Measurements from ENCODE around the gene LRBA. TPM values are rescaled to one million over a fixed set of nuclear protein-coding genes. Genes with fewer than 3 reads are reported as not detected.

LRBA gene
- total and polyA plus RNA-seq, 2 donors (not counting 3 experiments of a cell fraction or from before 2014, with no cell fraction given), result 18.0 to 35.1 TPM

DNA sequence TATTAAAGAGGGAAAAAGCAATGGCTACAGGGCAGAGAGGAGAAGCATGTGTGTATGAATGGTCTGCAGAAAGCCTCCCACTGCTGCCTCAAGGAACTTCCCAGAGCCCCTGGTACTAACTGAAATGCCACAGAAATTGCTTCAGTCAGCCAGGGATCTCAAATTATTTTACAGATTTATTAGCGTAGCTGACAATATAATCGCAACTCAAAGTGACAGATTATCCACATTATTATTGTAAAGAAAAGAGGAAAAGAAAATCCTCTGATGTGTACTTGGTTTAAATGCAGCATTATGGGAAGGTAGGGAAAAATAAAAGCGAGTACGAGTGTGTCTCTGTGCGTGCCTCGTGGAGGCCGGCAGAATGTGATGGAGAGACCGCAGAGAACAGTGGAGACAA, 734.1 kb downstream of the LRBA start:
- ChIA-PET CTCF (interaction anchor here (1.0 to 1.9 kb wide), 6 partner anchors 17 to 586 kb away, joined by 3 to 11 read pairs (median 5); no protein-coding TSS in a partner anchor), POLR2A (no interaction called here)
- Histone ChIP-seq H3K4me3 (replicated peaks in 1 of 3; ENCODE audit: insufficient read depth in 1 of 3, low read depth in 1 of 3, low read length in 3 of 3) (no peak overlapping the region), H3K36me3 (ENCODE audit: control insufficient read depth in 2 of 2, extremely low read depth in 1 of 2, insufficient read depth in 2 of 2, low read length in 2 of 2) (peaks cover 0 to 1% of the 10 kb centered on the region in 2 experiments), H3K9ac (replicated peaks; ENCODE audit: extremely low read depth, insufficient read depth, low read length) (no peak overlapping the region), H3K4me2 (ENCODE audit: insufficient read depth, low read length) (no peak overlapping the region), H3K79me2 (ENCODE audit: control insufficient read depth, insufficient read depth, low read length) (no peaks in the 10 kb centered on the region), H3K27ac (ENCODE audit: insufficient read depth, low read depth, low read length) (no peak overlapping the region), H3K4me1 (ENCODE audit: control insufficient read depth, extremely low read depth, insufficient read depth, low read length) (peaks cover 6% of the 10 kb centered on the region), H2AFZ (ENCODE audit: low read depth, low read length) (no peak overlapping the region), H3K9me1 (replicated peaks; ENCODE audit: control insufficient read depth, extremely low read depth, insufficient read depth, low read length) (no peaks in the 10 kb centered on the region), H4K20me1 (replicated peaks; ENCODE audit: control insufficient read depth, extremely low read depth, insufficient read depth, low read length) (no peaks in the 10 kb centered on the region), H3K9me3 (replicated peaks; ENCODE audit: control insufficient read depth, insufficient read depth, low read length) (no peaks in the 10 kb centered on the region), H3K27me3 (ENCODE audit: control insufficient read depth in 2 of 2, insufficient read depth in 2 of 2, low read length in 2 of 2) (no peaks in the 10 kb centered on the region)
- no peak for DNase-seq (ENCODE audit: low read depth, low spot score)
- no peak for FAIRE-seq
- no TSS peak for BruUV-seq (replicated peaks)
- intact Hi-C loops (cut with micrococcal nuclease), result no loop called here
- dilution Hi-C loops (cut with MboI; ENCODE audit: extremely low pct_ligation_motif_present, low sequenced_read_pairs), result no loop called here
- TF ChIP-seq FOS (IDR thresholded peaks at IDR 0.05; ENCODE audit: borderline replicate concordance, insufficient read depth, low read length) (no peak), POLR2A (IDR thresholded peaks at IDR 0.05; ENCODE audit: low read depth, low read length) (no peak), POLR2AphosphoS5 (IDR thresholded peaks at IDR 0.05; ENCODE audit: insufficient read depth, low read depth, low read length) (no peak), MYC (IDR thresholded peaks at IDR 0.05; ENCODE audit: low read depth, low read length) (no peak), EZH2 (IDR thresholded peaks at IDR 0.05; ENCODE audit: borderline replicate concordance, low read depth, low read length, severe bottlenecking) (no peak), JUN (IDR thresholded peaks at IDR 0.05; ENCODE audit: borderline replicate concordance, insufficient read depth, insufficient read length, low read depth) (no peak), GATA2 (IDR thresholded peaks at IDR 0.05; ENCODE audit: insufficient read depth, insufficient read length, low read depth, low read length) (no peak), MAX (IDR thresholded peaks at IDR 0.05; ENCODE audit: insufficient read depth, insufficient read length) (no peak)
- TF ChIP-seq, protein P1, sequence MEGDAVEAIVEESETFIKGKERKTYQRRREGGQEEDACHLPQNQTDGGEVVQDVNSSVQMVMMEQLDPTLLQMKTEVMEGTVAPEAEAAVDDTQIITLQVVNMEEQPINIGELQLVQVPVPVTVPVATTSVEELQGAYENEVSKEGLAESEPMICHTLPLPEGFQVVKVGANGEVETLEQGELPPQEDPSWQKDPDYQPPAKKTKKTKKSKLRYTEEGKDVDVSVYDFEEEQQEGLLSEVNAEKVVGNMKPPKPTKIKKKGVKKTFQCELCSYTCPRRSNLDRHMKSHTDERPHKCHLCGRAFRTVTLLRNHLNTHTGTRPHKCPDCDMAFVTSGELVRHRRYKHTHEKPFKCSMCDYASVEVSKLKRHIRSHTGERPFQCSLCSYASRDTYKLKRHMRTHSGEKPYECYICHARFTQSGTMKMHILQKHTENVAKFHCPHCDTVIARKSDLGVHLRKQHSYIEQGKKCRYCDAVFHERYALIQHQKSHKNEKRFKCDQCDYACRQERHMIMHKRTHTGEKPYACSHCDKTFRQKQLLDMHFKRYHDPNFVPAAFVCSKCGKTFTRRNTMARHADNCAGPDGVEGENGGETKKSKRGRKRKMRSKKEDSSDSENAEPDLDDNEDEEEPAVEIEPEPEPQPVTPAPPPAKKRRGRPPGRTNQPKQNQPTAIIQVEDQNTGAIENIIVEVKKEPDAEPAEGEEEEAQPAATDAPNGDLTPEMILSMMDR (IDR thresholded peaks at IDR 0.05; ENCODE audit: extremely low read depth in 1 of 2, insufficient read depth in 1 of 2, low read depth in 1 of 2, low read length in 2 of 2), result no peak
